Vagina (tissue), 2 donors: ENCODE measurements around the gene CELA3B.
"Not testable (repeated sequence)": the region's sequence is repeated elsewhere in the genome, so short reads cannot be mapped to it uniquely, and the experiment has no call there.

Experiments used
- CTCF ChIP-seq, 3 experiments: fragments of 450-650 bp in 2 of 3; fragments of 200-600 bp in 1 of 3; sonication (generic) in 1 of 3; IDR thresholded peaks; one replicate each; pipeline ENCODE4 v1.5.1; 2017 to 2019; ENCODE audit warnings: antibody characterized with exemption in 3 of 3, mild to moderate bottlenecking in 2 of 3, moderate library complexity in 2 of 3
- POLR2A ChIP-seq, 2 donors: fragments of 450-650 bp; IDR thresholded peaks; one replicate each; pipeline ENCODE4 v1.6.1; 2017; ENCODE audit warnings: antibody characterized with exemption in 2 of 2, mild to moderate bottlenecking in 2 of 2, moderate library complexity in 2 of 2
- POLR2AphosphoS5 ChIP-seq, 2 donors: sonication (generic); formaldehyde crosslinking; IDR thresholded peaks; one replicate each; pipeline ENCODE4 v1.9.0; 2017; ENCODE audit warnings: antibody characterized with exemption in 2 of 2, mild to moderate bottlenecking in 2 of 2, low read depth in 1 of 2; ENCODE audit not compliant: insufficient read depth in 1 of 2

- TF ChIP-seq CTCF (IDR thresholded peaks at IDR 0.05); POLR2A (IDR thresholded peaks at IDR 0.05); POLR2AphosphoS5 (IDR thresholded peaks at IDR 0.05; ENCODE audit: insufficient read depth in 1 of 2, low read depth in 1 of 2): not testable (repeated sequence)
These were observed 17.9 kb downstream of the CELA3B start for GRCh38 chr1:21994716-21995115.
